Measurements from ENCODE around the gene CHAF1B. TPM values are rescaled to one million over a fixed set of nuclear protein-coding genes. Genes with fewer than 3 reads are reported as not detected.

CHAF1B gene
- total and polyA plus RNA-seq, 9 of the 15 experiments (the other 6 are each of a cell fraction or from before 2014, with no cell fraction given): 7.5 to 36.8 (median 21.0) TPM

DNA sequence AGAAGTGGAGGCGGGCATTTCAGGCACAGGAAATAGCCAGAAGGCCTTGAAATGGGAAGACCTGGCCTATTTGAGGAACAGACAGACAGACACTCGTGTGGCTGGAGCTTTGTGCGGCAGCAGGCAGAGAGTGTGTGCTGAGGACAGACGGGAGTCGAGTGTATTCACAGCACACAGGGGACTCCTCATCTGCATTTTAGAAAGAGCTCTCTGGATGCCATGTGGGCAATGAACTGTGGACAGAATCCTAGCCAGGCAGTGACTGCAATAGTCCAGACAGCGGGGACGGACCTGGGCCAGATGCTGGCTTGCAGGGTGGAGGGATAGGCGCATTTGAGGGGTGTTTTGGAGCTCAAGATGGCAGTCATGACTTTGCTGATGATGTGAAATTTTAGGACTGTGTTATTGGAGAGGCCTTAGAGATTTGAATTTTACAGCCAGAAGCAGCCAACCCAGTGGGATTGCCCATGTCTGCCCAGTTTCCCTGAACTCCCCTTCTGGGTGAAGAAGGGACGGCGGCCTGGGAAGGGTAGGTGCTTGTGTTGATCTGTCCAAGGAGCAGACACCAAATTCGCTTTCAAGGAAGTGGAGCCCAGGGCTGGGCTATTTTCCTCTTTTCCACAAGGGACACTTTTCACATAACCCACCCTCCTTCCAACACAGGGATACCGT, 43.7 kb downstream of the CHAF1B start:
- Histone ChIP-seq H3K36me3 (ENCODE audit: control insufficient read depth, insufficient read depth, low read length) (no peaks in the 10 kb centered on the region), H3K27ac (ENCODE audit: extremely low read depth, low read depth, low read length) (no peak overlapping the region; the same call in 2 of the 3 replicates), H3K9me1 (ENCODE audit: control insufficient read depth, insufficient read depth, low read length) (no peaks in the 10 kb centered on the region), H2AFZ (ENCODE audit: low read depth, low read length) (0 out of 2 replicates have a peak overlapping the region, but pooled peaks have one; percentile 3), H3K9me3 (replicated peaks; ENCODE audit: control insufficient read depth, insufficient read depth, low read depth, low read length) (no peaks in the 10 kb centered on the region), H3K79me2 (ENCODE audit: control insufficient read depth, insufficient read depth, low read length) (no peaks in the 10 kb centered on the region), H3K9ac (ENCODE audit: insufficient read depth in 1 of 2, low read depth in 2 of 2, low read length in 2 of 2) (no peak overlapping the region), H3K4me1 (replicated peaks in 1 of 2; ENCODE audit: control insufficient read depth in 2 of 2, insufficient read depth in 2 of 2, low read length in 2 of 2) (peaks cover 19 to 20% of the 10 kb centered on the region in 2 experiments), H3K27me3 (ENCODE audit: control insufficient read depth in 2 of 2, insufficient read depth in 2 of 2, low read length in 2 of 2) (peaks cover 9 to 13% of the 10 kb centered on the region in 2 experiments; a peak in 4 of 5 replicates), H3K4me2 (ENCODE audit: insufficient read depth, low read length) (peak overlapping the region; percentile 62; the same call in 1 of the 2 replicates), H4K20me1 (replicated peaks; ENCODE audit: control insufficient read depth, insufficient read depth, low read length) (peaks cover 18% of the 10 kb centered on the region), H3K4me3 (no peak overlapping the region)
- 69% methylated on average over 12 of the region's 12 CpGs for WGBS (ENCODE audit: insufficient coverage, low coverage, missing lambda C conversion rate)
- in situ Hi-C loops (cut with MboI): no loop called here
- FAIRE-seq (no peak), ATAC-seq (no peak), DNase-seq (ENCODE audit: extremely low read depth in 1 of 4, low spot score in 3 of 4) (no peak)
- no TSS peak for BruUV-seq (replicated peaks)
- POLR2A ChIA-PET: interaction anchor here (0.5 to 1.3 kb wide), 10 partner anchors 9 to 207 kb away, joined by 3 to 5 read pairs (median 3); no protein-coding TSS in a partner anchor
- TF ChIP-seq ZNF644 (tag; IDR thresholded peaks at IDR 0.05; ENCODE audit: low read depth) (0 out of 2 replicates have a peak, but pooled peaks have one; percentile 13), MCM2 (IDR thresholded peaks at IDR 0.05; ENCODE audit: low read depth) (no peak), ZNF224 (CRISPR knock-in tag; IDR thresholded peaks at IDR 0.05) (no peak), ZNF316 (IDR thresholded peaks at IDR 0.05) (peak; percentile 68), KDM1A (IDR thresholded peaks at IDR 0.05) (0 out of 4 replicates have a peak, but pooled peaks of 1 of the 2 experiments have one; percentile 9), MAZ (CRISPR knock-in tag; conservative IDR thresholded peaks at IDR 0.05 in 1 of 2, IDR thresholded peaks at IDR 0.05 in 1 of 2) (peak in 1 of 2 experiments; percentile 41; a peak in 1 of 4 replicates), CXXC5 (CRISPR knock-in tag; IDR thresholded peaks at IDR 0.05) (no peak), C11orf30 (IDR thresholded peaks at IDR 0.05; ENCODE audit: low read depth) (peak; percentile 62; the same call in 1 of the 2 replicates)
- CTCF ChIA-PET (ENCODE audit: low intra/inter-chr PET ratio): no interaction called here
- intact Hi-C loops (cut with micrococcal nuclease): no loop called here
